ENCODE results near the gene CLNK.

Gene CLNK

GRCh38 chr4:10701161-10701560 is 16.6 kb upstream of the CLNK start:
- no peak for DNase-seq

- no peak for DNase-seq
Measured at GRCh38 chr4:10698172-10698571, 13.6 kb upstream of the CLNK start.

- DNase-seq: no peak
Measured at GRCh38 chr4:10697086-10697485, 12.5 kb upstream of the CLNK start.

- no peak for DNase-seq
Measured at GRCh38 chr4:10696253-10696652, 11.7 kb upstream of the CLNK start.

- no peak for DNase-seq
Measured at GRCh38 chr4:10694828-10695209, 10.3 kb upstream of the CLNK start.

GRCh38 chr4:10694151-10694827 is 9.7 kb upstream of the CLNK start:
- no peak for DNase-seq

GRCh38 chr4:10691651-10692050 is 7.1 kb upstream of the CLNK start:
- no peak for DNase-seq

GRCh38 chr4:10690185-10690907 is 5.8 kb upstream of the CLNK start:
- DNase-seq: no peak

GRCh38 chr4:10688846-10689245 is 4.3 kb upstream of the CLNK start:
- DNase-seq: no peak

- DNase-seq: no peak
Measured at GRCh38 chr4:10688022-10688421, 3.5 kb upstream of the CLNK start.

- no peak for DNase-seq
Measured at GRCh38 chr4:10687526-10687925, 3.0 kb upstream of the CLNK start.

- DNase-seq: no peak
Measured at GRCh38 chr4:10682397-10682796, 2.2 kb downstream of the CLNK start.

- no peak for DNase-seq
Measured at GRCh38 chr4:10677796-10678497, 6.6 kb downstream of the CLNK start.

- no peak for DNase-seq
Measured at GRCh38 chr4:10673817-10674369, 10.7 kb downstream of the CLNK start.

GRCh38 chr4:10672379-10672778 is 12.2 kb downstream of the CLNK start:
- DNase-seq: no peak

GRCh38 chr4:10671799-10672198 is 12.8 kb downstream of the CLNK start:
- DNase-seq: no peak

GRCh38 chr4:10671366-10671765 is 13.2 kb downstream of the CLNK start:
- DNase-seq: no peak

GRCh38 chr4:10670321-10670720 is 14.2 kb downstream of the CLNK start:
- no peak for DNase-seq

- no peak for DNase-seq
Measured at GRCh38 chr4:10667701-10668326, 16.8 kb downstream of the CLNK start.

- DNase-seq: no peak
Measured at GRCh38 chr4:10666616-10667015, 18.0 kb downstream of the CLNK start.

GRCh38 chr4:10664408-10664807 is 20.2 kb downstream of the CLNK start:
- no peak for DNase-seq

- no peak for DNase-seq
Measured at GRCh38 chr4:10662937-10663336, 21.6 kb downstream of the CLNK start.

- DNase-seq: no peak
Measured at GRCh38 chr4:10661047-10661446, 23.5 kb downstream of the CLNK start.

All from activated naive CD4-positive, alpha-beta T cell treated with anti-CD3 and anti-CD28 coated beads, Interleukin-2, amount 50 U/mL, for 16 hours (primary cell).